Natural killer cell (primary cell): ENCODE results near the gene BNIP5. TPM values are rescaled to one million over a fixed set of nuclear protein-coding genes. Genes with fewer than 3 reads are reported as not detected.

Experiments
- ATAC-seq, 3 donors: fragments of 150-1000 bp in 2 of 3; fragments of 200-7000 bp in 1 of 3; cut with Tn5 transposase; 1 replicate in 1 of 3; 2 replicates in 2 of 3; pipeline ENCODE4 v1.10.0; 2021; ENCODE audit warnings: mild to moderate bottlenecking in 2 of 3, moderate library complexity in 2 of 3
- DNase-seq, 2 donors: peaks; one replicate each; pipeline versions ENCODE4 v3.0.0 to v3.0.0-alpha.2; 2013 to 2021; ENCODE audit warnings: mixed read lengths in 1 of 2
- H3K27ac ChIP-seq: one replicate; pipeline ENCODE4 v1.5.1; 2013; ENCODE audit warnings: mild to moderate bottlenecking, low read length
- H3K27me3 ChIP-seq: one replicate; pipeline ENCODE4 v1.6.1; 2013; ENCODE audit warnings: low read length; ENCODE audit not compliant: control insufficient read depth, insufficient read depth
- H3K36me3 ChIP-seq: one replicate; pipeline ENCODE4 v1.6.1; 2013; ENCODE audit warnings: low read length; ENCODE audit not compliant: control insufficient read depth, insufficient read depth
- H3K4me1 ChIP-seq: one replicate; pipeline ENCODE4 v1.6.1; 2013; ENCODE audit warnings: low read length; ENCODE audit not compliant: control insufficient read depth, insufficient read depth
- H3K4me3 ChIP-seq: one replicate; pipeline ENCODE4 v1.5.1; 2013; ENCODE audit warnings: low read length
- H3K9me3 ChIP-seq: one replicate; pipeline ENCODE4 v1.6.1; 2013; ENCODE audit warnings: low read length; ENCODE audit not compliant: control insufficient read depth, insufficient read depth
- H3K27ac Mint-ChIP-seq, 2 donors: one replicate each; pipeline ENCODE4 v1.8.0; 2022; ENCODE audit warnings: mild to moderate bottlenecking in 2 of 2, mixed read lengths in 2 of 2, moderate library complexity in 1 of 2
- H3K27me3 Mint-ChIP-seq, 2 donors: one replicate each; pipeline ENCODE4 v1.8.0; 2022; ENCODE audit warnings: low read depth in 2 of 2, mixed read lengths in 2 of 2
- H3K36me3 Mint-ChIP-seq: one replicate; pipeline ENCODE4 v1.8.0; 2022; ENCODE audit warnings: mixed read lengths
- H3K4me1 Mint-ChIP-seq, 2 donors: one replicate each; pipeline ENCODE4 v1.8.0; 2022; ENCODE audit warnings: mixed read lengths in 2 of 2
- H3K4me3 Mint-ChIP-seq: one replicate; pipeline ENCODE4 v1.8.0; 2022; ENCODE audit warnings: mild to moderate bottlenecking, moderate library complexity, mixed read lengths
- H3K9me3 Mint-ChIP-seq, 2 donors: one replicate each; pipeline ENCODE4 v1.8.0; 2022; ENCODE audit warnings: mixed read lengths in 2 of 2
- CTCF ChIP-seq: fragments of 200-600 bp; IDR thresholded peaks from one replicate; pipeline ENCODE4 v1.8.0; 2022; ENCODE audit warnings: antibody characterized with exemption
- WGBS: methylation state at CpG from one replicate; pipeline ENCODE4 v1.1.7; 2013; ENCODE audit warnings: missing lambda C conversion rate; ENCODE audit not compliant: insufficient coverage; 5-methylcytosine and 5-hydroxymethylcytosine counted together
- intact Hi-C: fragments of 100-400 bp; cut with micrococcal nuclease; formaldehyde crosslinking; loops from one replicate; pipeline ENCODE4 v1.14.2; 2022
- total RNA-seq, 4 donors: library from RNA; stranded (reverse); fragments of 120-200 nt in 1 of 4; gene quantifications; one replicate each; pipeline versions ENCODE4 v1.2.3 to v1.2.4, GENCODE V29; 2013 to 2022

Gene BNIP5
- total RNA-seq, 3 donors from 2014 or later (not counting 1 experiment from before 2014, with no cell fraction given), result not detected

DNA sequence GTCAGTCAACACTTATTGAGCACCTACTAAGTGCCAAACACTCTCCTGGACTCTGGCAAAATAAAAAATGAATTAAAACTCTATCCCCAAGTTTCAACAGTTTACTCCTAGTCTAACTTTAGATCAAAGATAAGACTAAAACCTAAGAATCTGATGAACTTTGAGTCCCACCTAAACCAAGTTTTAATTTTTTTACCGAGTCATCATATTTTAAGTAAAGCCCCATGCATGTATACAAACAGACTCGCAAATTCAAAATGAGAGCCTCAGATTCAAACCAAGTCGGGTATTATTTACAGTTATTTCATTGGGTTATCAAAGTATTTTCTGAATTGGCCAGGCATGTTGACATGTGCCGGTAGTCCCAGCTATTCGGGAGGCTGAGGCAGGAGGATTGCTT, 28.2 kb downstream of the BNIP5 start:
- Histone ChIP-seq H3K27ac (no peak overlapping the region), H3K27me3 (no peaks in the 10 kb centered on the region), H3K4me1 (peaks cover 6% of the 10 kb centered on the region), H3K9me3 (no peaks in the 10 kb centered on the region), H3K4me3 (no peak overlapping the region), H3K36me3 (no peaks in the 10 kb centered on the region)
- Mint-ChIP-seq H3K4me3 (no peak overlapping the region), H3K9me3 (no peaks in the 10 kb centered on the region), H3K27me3 (peaks cover 0 to 9% of the 10 kb centered on the region in 2 donors), H3K36me3 (no peaks in the 10 kb centered on the region), H3K4me1 (peaks cover 0 to 5% of the 10 kb centered on the region in 2 donors), H3K27ac (no peak overlapping the region)
- ATAC-seq, result no peak
- intact Hi-C loops, result no loop called here
- 95% methylated on average over 5 of the region's 5 CpGs for WGBS
- no peak for DNase-seq
- TF ChIP-seq CTCF, result no peak

DNA sequence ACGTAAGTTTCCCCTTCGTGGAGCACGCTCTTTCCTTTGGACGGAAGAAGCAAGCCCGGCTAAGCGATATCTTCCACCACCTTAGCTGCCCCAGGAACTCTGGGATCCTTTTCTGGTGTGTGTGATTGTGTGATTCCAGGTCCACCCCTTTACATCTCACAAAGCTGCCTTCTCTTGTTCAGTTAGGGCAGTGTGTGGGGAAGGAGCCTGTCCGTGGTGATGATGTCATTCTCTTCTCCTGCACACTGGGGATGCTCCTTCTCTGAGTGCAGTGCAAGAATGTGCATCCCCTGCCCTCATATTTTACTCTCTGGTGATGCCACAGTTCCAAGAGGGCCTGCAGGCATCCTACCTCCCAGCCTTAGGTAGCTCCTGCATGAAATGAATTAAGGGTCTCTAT, 30.3 kb downstream of the BNIP5 start:
- Histone ChIP-seq H3K27me3 (no peaks in the 10 kb centered on the region), H3K4me1 (peaks cover 6% of the 10 kb centered on the region), H3K9me3 (no peaks in the 10 kb centered on the region), H3K36me3 (no peaks in the 10 kb centered on the region), H3K27ac (no peak overlapping the region), H3K4me3 (no peak overlapping the region)
- intact Hi-C loops, result no loop called here
- no peak for ATAC-seq
- no peaks in the 10 kb centered on the region for H3K36me3 Mint-ChIP-seq
- 73% methylated on average over 5 of the region's 7 CpGs for WGBS
- TF ChIP-seq CTCF, result no peak
- no peak overlapping the region for H3K4me3 Mint-ChIP-seq
- no peak for DNase-seq
- H3K27ac Mint-ChIP-seq, result no peak overlapping the region
- H3K27me3 Mint-ChIP-seq, result peaks cover 6 to 13% of the 10 kb centered on the region in 2 donors
- H3K9me3 Mint-ChIP-seq, result no peaks in the 10 kb centered on the region
- H3K4me1 Mint-ChIP-seq, result peaks cover 7 to 9% of the 10 kb centered on the region in 2 donors

GRCh38 chr6:36305885-36306284, 30.8 kb downstream of the BNIP5 start:
- peaks cover 6% of the 10 kb centered on the region for H3K4me1 ChIP-seq
- no peaks in the 10 kb centered on the region for H3K9me3 Mint-ChIP-seq
- no peaks in the 10 kb centered on the region for H3K36me3 Mint-ChIP-seq
- no peak for DNase-seq
- no peaks in the 10 kb centered on the region for H3K27me3 ChIP-seq
- WGBS, result 91% methylated on average over 10 of the region's 11 CpGs
- no peak overlapping the region for H3K27ac ChIP-seq
- H3K27me3 Mint-ChIP-seq, result peaks cover 6 to 11% of the 10 kb centered on the region in 2 donors
- TF ChIP-seq CTCF, result no peak
- intact Hi-C loops, result no loop called here
- H3K27ac Mint-ChIP-seq, result no peak overlapping the region
- no peak overlapping the region for H3K4me3 ChIP-seq
- no peaks in the 10 kb centered on the region for H3K36me3 ChIP-seq
- no peaks in the 10 kb centered on the region for H3K9me3 ChIP-seq
- peaks cover 7 to 9% of the 10 kb centered on the region in 2 donors for H3K4me1 Mint-ChIP-seq
- no peak for ATAC-seq
- H3K4me3 Mint-ChIP-seq, result no peak overlapping the region

DNA sequence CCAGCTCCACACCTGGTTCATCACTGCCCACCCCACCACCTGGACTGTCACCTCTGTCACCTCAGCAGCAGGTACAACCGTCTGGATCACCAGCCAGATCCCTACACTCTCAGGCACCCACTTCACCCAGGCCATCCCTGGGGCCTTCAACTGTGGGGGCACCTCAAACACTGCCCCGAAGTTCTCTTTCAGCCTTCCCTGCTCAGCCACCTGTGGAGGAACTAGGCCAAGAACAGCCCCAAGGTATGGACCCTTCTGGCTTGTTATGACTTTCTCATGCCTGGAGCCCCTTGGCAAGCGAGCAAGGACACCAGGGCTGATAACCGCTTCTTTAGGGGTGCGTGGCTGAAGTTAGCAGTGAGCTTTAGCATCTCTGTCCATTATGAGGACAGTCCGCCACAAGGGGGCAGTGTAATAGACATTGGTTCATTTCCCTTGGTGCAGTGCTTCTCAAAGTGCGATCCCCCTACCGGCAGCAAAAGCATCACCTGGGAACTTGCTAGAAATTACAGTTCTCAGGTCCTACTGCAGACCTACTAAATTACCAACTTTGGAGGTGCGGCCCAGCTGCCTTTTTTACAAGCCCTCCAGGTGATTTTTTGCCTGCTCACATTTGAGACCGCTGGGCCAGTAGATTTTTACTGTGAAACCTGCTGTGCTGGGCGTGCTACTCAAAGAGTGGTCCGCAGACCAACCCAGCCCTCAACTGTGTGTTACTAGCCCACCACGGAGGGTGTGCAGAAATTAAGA, 34.3 kb downstream of the BNIP5 start:
- H3K27me3 Mint-ChIP-seq, result peaks cover 13 to 15% of the 10 kb centered on the region in 2 donors
- H3K4me1 ChIP-seq, result peaks cover 6% of the 10 kb centered on the region
- DNase-seq (peak; percentile 82 to 98), ATAC-seq (peak; percentile 97 to 100 (median 100))
- intact Hi-C loops, result loop anchor here (1.0 kb wide), 1 partner anchor 58 kb away; no protein-coding TSS in a partner anchor
- no peaks in the 10 kb centered on the region for H3K36me3 Mint-ChIP-seq
- H3K4me1 Mint-ChIP-seq, result peaks cover 7 to 9% of the 10 kb centered on the region in 2 donors
- peak; percentile 99 for TF ChIP-seq CTCF
- H3K27ac Mint-ChIP-seq, result no peak overlapping the region
- H3K4me3 ChIP-seq, result no peak overlapping the region
- 34% methylated on average over 12 of the region's 13 CpGs for WGBS
- H3K27me3 ChIP-seq, result no peaks in the 10 kb centered on the region
- no peak overlapping the region for H3K27ac ChIP-seq
- H3K9me3 ChIP-seq, result no peaks in the 10 kb centered on the region
- no peaks in the 10 kb centered on the region for H3K36me3 ChIP-seq
- H3K9me3 Mint-ChIP-seq, result no peaks in the 10 kb centered on the region
- H3K4me3 Mint-ChIP-seq, result no peak overlapping the region
